RWPE1 (cell line): ENCODE data around the gene TRAPPC8.

Experiments
- CTCF ChIA-PET: fragments of 350-600 bp; sonication (Branson Sonifier 250); formaldehyde crosslinking; extraction: SDS; loops from one replicate; lab custom pipeline; 2021; lab: Yijun Ruan, JAX
- POLR2A ChIA-PET: fragments of 400-600 bp; formaldehyde crosslinking; extraction: SDS; loops from one replicate; lab custom pipeline; 2020; ENCODE audit warnings: antibody characterized with exemption; ENCODE audit not compliant: low non-redundant PET; lab: Yijun Ruan, JAX
- DNase-seq: peaks from one replicate; pipeline ENCODE4 v3.0.0; 2012; ENCODE audit warnings: low spot score
- H3K27ac ChIP-seq: fragments of 450-650 bp; 2 replicates; pipeline ENCODE4 v1.5.1; 2017
- CTCF ChIP-seq: fragments of 450-650 bp; conservative IDR thresholded peaks from 2 replicates; pipeline ENCODE4 v1.5.1; 2017; ENCODE audit warnings: low read depth, mild to moderate bottlenecking

The TRAPPC8 gene

GRCh38 chr18:31942999-31943877 is at the start of gene TRAPPC8:
TSS of gene TRAPPC8 (minus strand) at chr18:31943128. CDS start at chr18:31942764, 364 bp downstream.
- TF ChIP-seq CTCF, result no peak
- ChIA-PET CTCF (interaction anchor here (1.0 kb wide), 1 partner anchor 76 kb away, joined by 3 read pairs; the partner anchor contains the start of gene RNF125), POLR2A (interaction anchor here (0.7 to 0.8 kb wide), 2 partner anchors 18 to 71 kb away, joined by 3 to 6 read pairs; no protein-coding TSS in a partner anchor)
- H3K27ac ChIP-seq, result peak within 1 kb of the TSS; percentile 90
- peak; percentile 83 for DNase-seq

- DNase-seq, result no peak
- H3K27ac ChIP-seq, result no peak overlapping the region
- TF ChIP-seq CTCF, result no peak
- ChIA-PET CTCF (no interaction called here), POLR2A (no interaction called here)
Measured at GRCh38 chr18:31990823-31991222, 47.9 kb upstream of the TRAPPC8 start.

- TF ChIP-seq CTCF, result no peak
- DNase-seq, result no peak
- POLR2A ChIA-PET, result no interaction called here
- CTCF ChIA-PET, result interaction anchor here (0.6 kb wide), 1 partner anchor 138 kb away, joined by 3 read pairs; no protein-coding TSS in a partner anchor
- no peak overlapping the region for H3K27ac ChIP-seq
Measured at GRCh38 chr18:31983976-31984375, 41.0 kb upstream of the TRAPPC8 start.

- no peak overlapping the region for H3K27ac ChIP-seq
- DNase-seq, result no peak
- TF ChIP-seq CTCF, result no peak
- POLR2A ChIA-PET, result no interaction called here
- CTCF ChIA-PET, result interaction anchor here (0.6 kb wide), 1 partner anchor 137 kb away, joined by 3 read pairs; no protein-coding TSS in a partner anchor
Measured at GRCh38 chr18:31983020-31983419, 40.1 kb upstream of the TRAPPC8 start.

GRCh38 chr18:31980863-31981262 is 37.9 kb upstream of the TRAPPC8 start:
- ChIA-PET CTCF (no interaction called here), POLR2A (no interaction called here)
- no peak overlapping the region for H3K27ac ChIP-seq
- DNase-seq, result no peak
- no peak for TF ChIP-seq CTCF

GRCh38 chr18:31979714-31980113 is 36.8 kb upstream of the TRAPPC8 start:
- TF ChIP-seq CTCF, result no peak
- CTCF ChIA-PET, result interaction anchor here (0.6 kb wide), 1 partner anchor 9 kb away, joined by 3 read pairs; no protein-coding TSS in a partner anchor
- H3K27ac ChIP-seq, result no peak overlapping the region
- DNase-seq, result no peak
- POLR2A ChIA-PET, result no interaction called here
